Upper lobe of left lung (tissue), 6 donors: ENCODE data around the gene PKNOX2. TPM values are rescaled to one million over a fixed set of nuclear protein-coding genes. Genes with fewer than 3 reads are reported as not detected.
A peak's percentile ranks its signal among the peaks of the same experiment; 100 is the strongest.

ENCODE experiments used
- ATAC-seq, 2 donors: fragments of 200-7000 bp; cut with Tn5 transposase; one replicate each; pipeline ENCODE4 v1.9.1; 2022; ENCODE audit warnings: mild to moderate bottlenecking in 2 of 2, moderate library complexity in 2 of 2; ENCODE audit not compliant: low FRiP score in 2 of 2
- DNase-seq, 2 donors: peaks; one replicate each; pipeline ENCODE4 v3.0.0-alpha.2; 2019 to 2020
- H3K27ac ChIP-seq, 4 donors: fragments of 200-600 bp; sonication (generic); one replicate each; pipeline ENCODE4 v1.5.1; 2016 to 2019
- H3K27me3 ChIP-seq, 4 donors: fragments of 200-600 bp; sonication (generic); one replicate each; pipeline ENCODE4 v1.5.1; 2017 to 2019
- H3K36me3 ChIP-seq, 4 donors: fragments of 200-600 bp; sonication (generic); one replicate each; pipeline ENCODE4 v1.5.1; 2016 to 2019
- H3K4me1 ChIP-seq, 4 donors: fragments of 200-600 bp; sonication (generic); one replicate each; pipeline ENCODE4 v1.5.1; 2018 to 2019
- H3K4me3 ChIP-seq, 4 donors: fragments of 200-600 bp; sonication (generic); one replicate each; pipeline ENCODE4 v1.5.1; 2017 to 2019; ENCODE audit warnings: mild to moderate bottlenecking in 2 of 4, moderate library complexity in 1 of 4
- H3K9me3 ChIP-seq, 4 donors: fragments of 200-600 bp; sonication (generic); one replicate each; pipeline ENCODE4 v1.5.1; 2018 to 2019
- EP300 ChIP-seq, 4 donors: sonication (generic); formaldehyde crosslinking; IDR thresholded peaks; one replicate each; pipeline ENCODE4 v1.5.1; 2017; ENCODE audit warnings: antibody characterized with exemption in 4 of 4, control low read depth in 2 of 4
- POLR2A ChIP-seq, 4 donors: fragments of 450-650 bp; IDR thresholded peaks; one replicate each; pipeline ENCODE4 v1.5.1; 2016 to 2017; ENCODE audit warnings: antibody characterized with exemption in 4 of 4, mild to moderate bottlenecking in 2 of 4
- POLR2AphosphoS5 ChIP-seq, 2 donors: sonication (generic); formaldehyde crosslinking; IDR thresholded peaks; one replicate each; pipeline ENCODE4 v1.5.1; 2017; ENCODE audit warnings: antibody characterized with exemption in 2 of 2
- WGBS, 2 donors: methylation state at CpG; one replicate each; pipeline ENCODE4 v1.1.5; 2017 to 2018; 5-methylcytosine and 5-hydroxymethylcytosine counted together
- total RNA-seq, 6 donors: library from RNA; depleted of rRNA in 4 of 6; stranded (reverse); fragments of >200 nt in 4 of 6; gene quantifications; one replicate each; pipeline versions ENCODE4 v1.1.0 to v1.2.1, GENCODE V29; 2016 to 2021
- TF ChIP-seq, protein P1 (sequence below), 6 experiments: fragments of 450-650 bp in 4 of 6; fragments of 200-600 bp in 2 of 6; sonication (generic) in 2 of 6; IDR thresholded peaks; one replicate each; pipeline ENCODE4 v1.5.1; 2016 to 2019; ENCODE audit warnings: antibody characterized with exemption in 6 of 6
- donor health status: DM: no; HTN: no; CAD: no; lungs with moderate emphysema.
- donor health status: DM: no; HTN: yes; CAD: no; lungs with severe emphysema.

Gene PKNOX2
- total RNA-seq, 6 donors from 2014 or later, result 2.9 to 15.5 (median 8.4) TPM

DNA sequence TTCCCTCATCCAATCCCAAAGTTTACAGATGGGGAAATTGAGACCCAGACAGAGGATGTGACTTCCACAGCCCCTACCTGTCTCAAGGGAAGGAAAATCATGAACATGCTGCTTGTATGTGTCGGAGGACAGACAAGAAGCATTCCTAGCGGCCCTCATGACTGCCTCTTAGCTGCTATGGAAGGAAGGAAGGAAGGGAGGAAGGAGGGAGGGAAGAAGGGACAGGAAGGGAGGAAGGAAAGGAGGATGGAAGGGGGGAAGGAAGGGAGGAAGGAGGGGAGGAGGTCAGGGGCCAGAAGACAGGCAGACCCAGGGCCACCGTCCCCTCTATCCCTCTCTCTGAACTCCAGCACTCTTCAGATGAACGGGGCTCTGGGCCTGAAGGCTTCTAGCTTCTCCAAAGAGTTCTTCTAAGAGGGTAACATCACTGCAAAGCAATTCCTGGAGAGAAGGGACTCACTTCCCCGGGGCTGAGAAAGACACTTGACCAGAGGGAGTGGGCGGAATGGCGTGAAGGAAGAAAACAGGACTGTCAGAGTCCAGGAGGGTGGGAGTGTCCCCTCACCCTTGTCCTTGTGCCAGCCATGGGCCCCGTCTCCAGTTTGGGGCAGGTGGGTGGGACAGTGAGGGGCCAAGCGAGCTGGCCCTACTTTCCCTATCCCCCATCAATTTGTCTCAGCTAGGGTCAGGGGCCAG, 182.2 kb downstream of the PKNOX2 start:
- Histone ChIP-seq H3K4me3 (no peak overlapping the region), H3K36me3 (no peaks in the 10 kb centered on the region), H3K9me3 (no peaks in the 10 kb centered on the region), H3K27me3 (no peaks in the 10 kb centered on the region), H3K27ac (peak overlapping the region in 3 of 4 donors; percentile 44 to 64 (median 46)), H3K4me1 (peaks cover 0 to 13% (median 1%) of the 10 kb centered on the region in 4 donors)
- DNase-seq (no peak), ATAC-seq (no peak)
- no peak for TF ChIP-seq EP300 (IDR thresholded peaks at IDR 0.05)
- no peak for TF ChIP-seq POLR2AphosphoS5 (IDR thresholded peaks at IDR 0.05)
- TF ChIP-seq, protein P1, sequence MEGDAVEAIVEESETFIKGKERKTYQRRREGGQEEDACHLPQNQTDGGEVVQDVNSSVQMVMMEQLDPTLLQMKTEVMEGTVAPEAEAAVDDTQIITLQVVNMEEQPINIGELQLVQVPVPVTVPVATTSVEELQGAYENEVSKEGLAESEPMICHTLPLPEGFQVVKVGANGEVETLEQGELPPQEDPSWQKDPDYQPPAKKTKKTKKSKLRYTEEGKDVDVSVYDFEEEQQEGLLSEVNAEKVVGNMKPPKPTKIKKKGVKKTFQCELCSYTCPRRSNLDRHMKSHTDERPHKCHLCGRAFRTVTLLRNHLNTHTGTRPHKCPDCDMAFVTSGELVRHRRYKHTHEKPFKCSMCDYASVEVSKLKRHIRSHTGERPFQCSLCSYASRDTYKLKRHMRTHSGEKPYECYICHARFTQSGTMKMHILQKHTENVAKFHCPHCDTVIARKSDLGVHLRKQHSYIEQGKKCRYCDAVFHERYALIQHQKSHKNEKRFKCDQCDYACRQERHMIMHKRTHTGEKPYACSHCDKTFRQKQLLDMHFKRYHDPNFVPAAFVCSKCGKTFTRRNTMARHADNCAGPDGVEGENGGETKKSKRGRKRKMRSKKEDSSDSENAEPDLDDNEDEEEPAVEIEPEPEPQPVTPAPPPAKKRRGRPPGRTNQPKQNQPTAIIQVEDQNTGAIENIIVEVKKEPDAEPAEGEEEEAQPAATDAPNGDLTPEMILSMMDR (IDR thresholded peaks at IDR 0.05), result no peak
- TF ChIP-seq POLR2A (IDR thresholded peaks at IDR 0.05), result no peak
- 72 to 82% methylated on average over 9 of the region's 9 CpGs for WGBS, 2 donors

DNA sequence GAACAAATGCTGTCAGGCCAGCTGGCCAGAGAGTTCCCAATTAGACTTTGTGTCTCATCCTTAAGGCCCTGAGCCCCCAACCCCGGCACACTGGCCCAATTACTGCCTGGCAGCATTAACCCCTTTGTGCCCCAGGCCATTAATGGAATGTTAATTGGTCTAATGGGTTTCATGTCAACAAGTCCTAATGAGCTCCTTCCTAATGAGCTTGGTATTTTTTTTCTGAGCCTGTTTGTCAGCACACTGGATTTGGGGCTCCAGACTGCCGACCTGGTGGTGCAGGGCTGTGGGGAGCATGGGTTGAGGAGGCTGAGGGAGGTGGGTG, 182.7 kb downstream of the PKNOX2 start:
- WGBS, 2 donors, result 53 to 65% methylated on average over 2 of the region's 2 CpGs

DNA sequence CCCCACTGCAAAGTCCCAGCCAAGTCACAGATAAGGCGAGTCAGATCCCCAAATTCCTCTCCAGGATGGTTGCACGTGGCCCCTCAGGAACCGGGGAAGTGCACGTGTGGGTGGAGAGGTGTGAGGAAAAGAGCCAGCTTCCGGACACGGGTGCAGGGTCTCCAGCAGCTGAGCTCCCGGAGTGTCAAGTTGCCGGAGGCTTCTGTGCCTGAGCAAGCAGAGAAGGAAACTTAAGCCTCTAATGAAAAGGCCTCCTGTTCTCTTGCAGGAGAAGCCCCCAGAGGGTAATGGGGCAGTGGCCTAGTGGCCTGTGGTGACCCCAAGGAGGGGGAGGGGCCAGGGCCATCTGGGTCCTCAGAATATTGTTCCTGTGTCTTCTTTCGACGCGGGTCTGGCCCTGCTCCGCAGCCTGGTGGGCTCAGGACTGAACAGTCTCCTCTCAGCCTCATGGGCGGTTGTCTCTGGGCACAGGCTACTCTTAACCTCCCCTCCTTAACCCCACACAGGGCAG, 183.6 kb downstream of the PKNOX2 start:
- Histone ChIP-seq H3K9me3 (no peaks in the 10 kb centered on the region), H3K27me3 (no peaks in the 10 kb centered on the region), H3K36me3 (no peaks in the 10 kb centered on the region), H3K4me3 (no peak overlapping the region), H3K27ac (peak overlapping the region in 3 of 4 donors; percentile 21 to 52 (median 49)), H3K4me1 (peaks cover 0 to 13% (median 1%) of the 10 kb centered on the region in 4 donors)
- 77 to 80% methylated on average over 13 of the region's 13 CpGs for WGBS, 2 donors
- no peak for DNase-seq
- TF ChIP-seq EP300 (IDR thresholded peaks at IDR 0.05) (no peak), POLR2A (IDR thresholded peaks at IDR 0.05) (no peak), POLR2AphosphoS5 (IDR thresholded peaks at IDR 0.05) (no peak)
- TF ChIP-seq, protein P1 (IDR thresholded peaks at IDR 0.05), result no peak
- no peak for ATAC-seq

More for the DNA sequence above, 182.7 kb downstream of the PKNOX2 start:
- no peaks in the 10 kb centered on the region for H3K36me3 ChIP-seq
- TF ChIP-seq POLR2A (IDR thresholded peaks at IDR 0.05) (no peak), POLR2AphosphoS5 (IDR thresholded peaks at IDR 0.05) (no peak), EP300 (IDR thresholded peaks at IDR 0.05) (no peak)
- TF ChIP-seq, protein P1 (IDR thresholded peaks at IDR 0.05), result no peak
- H3K27ac ChIP-seq, result peak overlapping the region in 2 of 4 donors; percentile 44 to 46
- H3K27me3 ChIP-seq, result no peaks in the 10 kb centered on the region
- DNase-seq (no peak), ATAC-seq (no peak)
- no peak overlapping the region for H3K4me3 ChIP-seq
- H3K4me1 ChIP-seq, result peaks cover 0 to 13% (median 1%) of the 10 kb centered on the region in 4 donors
- H3K9me3 ChIP-seq, result no peaks in the 10 kb centered on the region

DNA sequence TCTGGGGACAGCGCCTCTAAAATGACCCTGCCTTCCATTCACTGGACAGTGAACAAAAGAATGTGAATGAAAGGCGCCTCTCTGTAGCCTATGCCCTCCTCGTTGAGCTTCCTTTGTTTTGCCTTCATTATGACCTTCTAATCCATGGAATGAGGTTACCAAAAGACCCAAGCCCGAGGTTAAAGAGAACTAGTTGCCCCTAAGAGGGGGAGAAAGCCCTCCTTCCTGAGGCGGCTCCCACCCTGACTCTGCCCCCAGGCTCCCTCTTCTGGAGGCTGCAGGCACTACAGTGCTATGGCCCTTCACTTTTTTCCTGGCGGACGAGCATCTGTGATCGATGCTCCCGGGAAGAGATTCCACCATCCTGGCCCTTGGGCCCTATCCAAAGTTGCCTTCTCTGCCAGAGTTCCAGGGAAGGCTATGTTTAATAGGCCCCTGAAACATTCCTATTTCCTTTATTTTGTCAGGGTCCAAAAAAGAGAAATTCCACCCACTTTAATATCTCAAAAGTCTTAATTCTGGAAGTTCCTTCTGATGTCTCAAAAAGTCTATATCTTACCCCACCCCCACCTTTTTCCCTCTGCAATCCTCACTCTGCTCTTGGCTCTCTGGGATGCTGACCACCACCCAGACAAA, 184.2 kb downstream of the PKNOX2 start:
- Histone ChIP-seq H3K36me3 (no peaks in the 10 kb centered on the region), H3K4me1 (peaks cover 0 to 13% (median 1%) of the 10 kb centered on the region in 4 donors), H3K27ac (peak overlapping the region in 3 of 4 donors; percentile 21 to 52 (median 49)), H3K4me3 (no peak overlapping the region), H3K27me3 (no peaks in the 10 kb centered on the region), H3K9me3 (no peaks in the 10 kb centered on the region)
- ATAC-seq (peak in 1 of 2 donors; percentile 73), DNase-seq (no peak)
- TF ChIP-seq POLR2A (IDR thresholded peaks at IDR 0.05) (no peak), POLR2AphosphoS5 (IDR thresholded peaks at IDR 0.05) (no peak), EP300 (IDR thresholded peaks at IDR 0.05) (no peak)
- TF ChIP-seq, protein P1 (IDR thresholded peaks at IDR 0.05), result peak; percentile 46 to 81 (median 68)
- 28 to 44% methylated on average over 4 to 9 of the region's 9 CpGs for WGBS, 2 donors
